HG03175 (cell line): ENCODE data around the gene LIG3.
A peak's percentile ranks its signal among the peaks of the same experiment; 100 is the strongest.
"Not testable (repeated sequence)": the region's sequence is repeated elsewhere in the genome, so short reads cannot be mapped to it uniquely, and the experiment has no call there.

ENCODE experiments used
- ATAC-seq: cut with Tn5 transposase; IDR thresholded peaks from one replicate; pipeline ENCODE4 v1.9.1; 2021; ENCODE audit warnings: mild to moderate bottlenecking, moderate library complexity; ENCODE audit not compliant: unreplicated experiment

Gene LIG3

GRCh38 chr17:34998205-34998604, 17.9 kb downstream of the LIG3 start:
- ATAC-seq = peak; percentile 55

DNA sequence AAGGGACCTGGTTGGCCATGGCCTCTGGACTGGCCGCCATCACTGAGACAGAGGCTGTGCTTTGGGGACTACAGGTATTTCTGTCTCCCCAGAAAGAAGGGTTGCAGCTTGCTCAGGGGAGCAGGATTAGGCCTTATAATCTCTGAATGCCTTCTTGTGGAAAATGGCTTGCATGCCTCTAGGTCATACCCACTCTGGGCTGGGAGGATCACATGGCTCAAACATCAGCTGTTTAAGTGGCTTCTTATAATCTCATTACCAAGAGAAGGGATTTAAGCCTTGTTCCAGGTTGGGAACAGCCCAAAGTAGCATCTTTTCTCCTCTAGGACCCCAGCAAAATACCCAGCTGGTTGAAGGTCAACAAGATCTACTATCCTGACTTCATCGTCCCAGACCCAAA, 19.1 kb downstream of the LIG3 start:
- ATAC-seq = no peak

GRCh38 chr17:35000965-35001364, 20.7 kb downstream of the LIG3 start:
- not testable (repeated sequence) for ATAC-seq

- no peak for ATAC-seq
Measured at GRCh38 chr17:35001549-35001948, 21.2 kb downstream of the LIG3 start.

DNA sequence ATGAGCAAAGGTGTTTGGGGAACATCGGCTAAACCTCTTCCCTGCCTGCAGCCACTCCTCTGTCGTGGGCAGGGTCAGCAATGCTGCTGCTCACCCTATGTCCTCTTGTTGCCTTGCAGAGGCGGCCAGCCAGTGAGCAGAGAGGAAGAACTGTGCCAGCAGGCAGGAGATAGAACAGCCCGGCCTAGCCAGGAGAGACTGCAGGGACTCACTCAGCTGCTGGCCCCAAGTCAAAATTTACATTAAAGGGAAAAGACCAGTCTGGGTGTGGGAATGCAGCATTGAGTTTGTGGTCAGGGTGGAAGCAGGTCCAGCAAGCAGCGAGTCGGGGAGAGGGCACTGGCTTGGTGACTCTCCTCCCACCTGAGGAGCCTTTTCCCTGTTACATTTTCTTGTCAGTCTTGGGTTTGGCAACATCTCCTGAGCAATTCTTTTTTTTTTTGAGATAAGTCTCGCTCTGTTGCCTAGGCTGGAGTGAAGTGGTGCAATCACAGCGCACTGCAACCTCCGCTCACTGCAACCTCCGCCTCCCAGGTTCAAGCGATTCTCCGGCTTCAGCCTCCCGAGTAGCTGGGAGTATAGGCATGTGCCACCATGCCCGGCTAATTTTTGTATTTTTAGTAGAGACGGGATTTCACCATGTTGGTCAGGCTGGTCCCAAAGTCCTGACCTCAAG, 22.7 kb downstream of the LIG3 start:
- ATAC-seq = no peak

DNA sequence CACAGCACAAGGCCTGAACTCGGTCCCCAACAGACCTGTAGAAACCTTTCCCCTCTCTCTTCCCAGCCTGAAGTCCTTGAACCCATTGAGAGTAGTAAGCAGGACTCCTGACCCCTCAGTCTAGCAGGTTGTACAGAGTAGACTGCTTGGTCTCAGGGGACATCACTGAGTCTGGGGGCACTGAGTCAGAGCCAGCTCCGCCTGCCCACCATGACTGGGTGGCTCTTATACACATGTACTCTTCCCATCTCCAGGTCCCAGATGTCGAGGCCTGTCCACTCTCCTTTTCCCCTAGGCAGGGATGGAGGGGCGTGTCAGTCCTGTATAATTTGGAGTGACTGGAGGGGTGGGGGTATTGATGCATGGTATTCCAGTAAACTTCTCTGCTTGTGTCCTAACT, 23.5 kb downstream of the LIG3 start:
- no peak for ATAC-seq

DNA sequence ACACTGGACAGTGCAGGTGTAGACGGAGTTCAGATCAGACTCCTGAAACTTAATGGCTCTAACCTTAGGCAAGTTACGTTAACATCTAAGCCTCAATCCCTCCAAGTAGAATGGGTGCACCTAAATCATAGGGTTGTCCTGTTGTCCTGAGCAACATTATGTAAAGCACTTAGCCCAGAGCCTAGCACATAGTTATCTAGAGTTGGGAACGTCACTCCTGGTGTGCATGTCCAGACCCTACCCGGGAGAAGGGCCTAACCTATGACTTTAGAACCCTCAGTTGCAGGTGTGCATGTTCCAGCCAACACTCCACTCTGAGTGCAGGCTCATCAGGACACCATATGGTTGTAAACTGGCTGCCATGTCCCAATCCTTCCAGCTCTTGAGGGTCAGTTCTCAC, 26.0 kb downstream of the LIG3 start:
- ATAC-seq = no peak

DNA sequence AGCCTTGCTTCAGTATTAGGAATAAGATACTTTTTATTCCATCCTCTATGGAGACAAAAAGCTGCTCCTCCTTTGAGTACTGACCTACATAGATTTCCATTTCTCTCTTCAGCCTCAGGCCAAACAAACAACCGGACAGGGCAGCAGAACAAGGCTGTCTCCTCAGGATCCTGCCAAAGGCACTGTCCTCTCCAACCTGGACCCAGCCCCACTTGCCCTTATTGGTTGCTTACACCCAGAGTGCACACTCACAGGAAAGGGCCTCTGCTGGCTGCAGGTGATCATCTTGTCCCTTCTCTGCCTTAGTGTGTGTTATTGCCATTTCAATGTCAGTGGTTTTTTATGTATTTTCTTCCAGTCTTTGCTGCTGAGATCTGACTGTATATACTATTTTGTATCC, 26.6 kb downstream of the LIG3 start:
- no peak for ATAC-seq

- ATAC-seq = no peak
Measured at GRCh38 chr17:35010093-35010492, 29.8 kb downstream of the LIG3 start.

DNA sequence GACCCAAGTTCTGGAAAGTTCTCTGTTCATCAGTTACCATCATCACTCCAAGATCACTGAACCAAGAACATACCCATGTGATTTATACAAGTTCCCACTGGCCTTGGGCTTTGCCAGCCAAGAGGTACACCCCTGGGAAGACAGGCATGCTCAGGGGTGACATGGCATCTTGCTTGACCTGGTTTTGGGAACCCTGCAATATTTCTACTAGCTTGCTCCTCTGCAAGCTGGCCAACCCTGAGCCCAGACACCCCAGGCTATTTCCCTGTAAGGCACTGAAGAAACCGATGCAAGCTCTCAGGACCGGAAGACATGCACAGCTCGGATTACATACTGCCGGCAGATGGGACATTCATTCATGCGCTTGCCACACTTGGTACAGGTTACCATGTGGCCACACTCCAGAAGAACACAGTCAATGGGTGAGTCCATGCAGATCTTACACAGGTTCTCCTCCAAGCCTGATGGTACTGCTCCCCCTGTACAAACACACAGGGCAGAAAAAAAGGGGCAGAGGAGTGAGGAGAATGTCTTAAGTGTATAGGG, 31.4 kb downstream of the LIG3 start:
- no peak for ATAC-seq

GRCh38 chr17:35016369-35016768, 36.1 kb downstream of the LIG3 start:
- no peak for ATAC-seq

GRCh38 chr17:35017021-35017420, 36.7 kb downstream of the LIG3 start:
- no peak for ATAC-seq

- no peak for ATAC-seq
Measured at GRCh38 chr17:35018814-35019213, 38.5 kb downstream of the LIG3 start.

GRCh38 chr17:35019386-35020179, 39.3 kb downstream of the LIG3 start:
- ATAC-seq = no peak

- ATAC-seq = no peak
Measured at GRCh38 chr17:35021520-35022380, 41.4 kb downstream of the LIG3 start.

DNA sequence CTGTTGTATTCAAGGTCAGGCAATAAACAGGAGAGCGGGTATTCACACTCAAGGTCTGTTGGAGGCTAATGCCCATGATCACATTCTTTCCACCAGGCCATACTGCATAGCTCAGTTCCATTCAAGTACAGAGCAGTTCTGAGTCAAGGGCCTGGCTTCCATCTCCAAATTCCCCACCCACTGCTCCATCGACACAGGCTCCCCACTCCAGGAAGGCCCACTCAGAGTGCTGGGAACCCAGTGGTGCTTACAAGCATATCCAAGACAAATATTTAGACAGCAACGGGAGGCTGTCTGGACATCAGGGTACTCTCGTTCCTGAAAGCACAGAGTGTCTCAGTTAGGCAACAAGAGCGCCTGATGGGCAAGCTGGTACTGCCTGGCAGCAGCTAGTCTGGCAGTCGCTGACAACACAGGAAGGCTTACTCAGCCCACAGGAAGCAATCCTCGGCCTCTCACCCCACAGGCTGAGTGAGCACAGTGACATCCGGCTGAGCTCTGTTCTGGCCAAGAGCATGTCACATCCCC, 42.3 kb downstream of the LIG3 start:
- ATAC-seq = peak; percentile 57

DNA sequence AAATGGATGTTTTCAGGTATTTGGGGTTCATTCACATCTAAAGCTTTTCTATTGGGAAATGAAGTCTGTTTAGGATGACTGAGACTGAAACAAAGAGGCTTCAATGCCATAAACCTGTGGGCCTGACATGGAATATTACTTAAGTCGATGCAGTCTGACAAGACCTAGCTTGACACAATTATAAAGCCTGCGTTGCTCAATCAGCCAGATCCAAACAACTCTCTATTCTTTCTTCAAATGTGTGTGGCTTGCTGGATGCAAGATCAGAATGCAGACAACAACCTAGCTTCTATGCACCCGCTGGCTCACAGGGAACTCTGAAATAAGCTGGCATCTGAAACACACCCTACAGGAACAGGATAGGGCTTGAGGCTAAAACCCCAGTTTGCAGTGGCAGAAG, 43.2 kb downstream of the LIG3 start:
- ATAC-seq = no peak

DNA sequence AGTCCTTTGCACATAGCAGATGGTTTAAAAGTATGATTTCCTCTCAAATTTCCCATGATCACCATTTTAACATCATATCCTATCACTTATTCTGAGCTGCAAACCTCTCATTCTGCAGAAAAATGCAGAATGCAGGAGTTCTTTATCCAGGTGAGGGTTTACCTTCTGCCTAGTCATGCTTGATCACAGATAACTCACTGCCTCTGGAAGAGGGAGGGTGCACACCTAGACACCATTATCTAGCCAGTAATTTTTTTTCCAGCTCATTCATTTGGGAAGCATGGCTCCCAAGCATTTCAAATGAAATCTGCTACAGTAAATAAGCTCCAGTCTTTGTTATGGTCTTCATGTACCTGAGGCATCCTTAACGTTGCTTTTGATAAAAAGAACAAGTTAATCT, 45.2 kb downstream of the LIG3 start:
- ATAC-seq = no peak

DNA sequence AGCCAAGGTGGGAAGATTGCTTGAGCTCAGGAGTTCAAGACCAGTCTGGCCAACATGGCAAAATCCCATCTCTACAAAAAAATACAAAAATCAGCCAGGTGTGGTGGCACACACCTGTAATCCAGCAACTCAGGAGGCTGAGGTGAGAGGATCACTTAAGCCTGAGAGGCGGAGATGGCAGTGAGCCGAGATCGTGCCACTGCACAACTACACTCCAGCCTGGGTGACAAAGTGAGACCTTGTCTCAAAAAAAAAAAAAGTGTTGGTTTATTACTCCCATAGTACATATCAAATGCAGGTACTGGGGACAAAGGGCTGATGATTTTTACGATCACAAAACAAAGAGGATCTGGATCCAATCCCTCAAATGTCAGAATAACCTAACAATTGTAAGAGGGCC, 47.8 kb downstream of the LIG3 start:
- not testable (repeated sequence) for ATAC-seq

DNA sequence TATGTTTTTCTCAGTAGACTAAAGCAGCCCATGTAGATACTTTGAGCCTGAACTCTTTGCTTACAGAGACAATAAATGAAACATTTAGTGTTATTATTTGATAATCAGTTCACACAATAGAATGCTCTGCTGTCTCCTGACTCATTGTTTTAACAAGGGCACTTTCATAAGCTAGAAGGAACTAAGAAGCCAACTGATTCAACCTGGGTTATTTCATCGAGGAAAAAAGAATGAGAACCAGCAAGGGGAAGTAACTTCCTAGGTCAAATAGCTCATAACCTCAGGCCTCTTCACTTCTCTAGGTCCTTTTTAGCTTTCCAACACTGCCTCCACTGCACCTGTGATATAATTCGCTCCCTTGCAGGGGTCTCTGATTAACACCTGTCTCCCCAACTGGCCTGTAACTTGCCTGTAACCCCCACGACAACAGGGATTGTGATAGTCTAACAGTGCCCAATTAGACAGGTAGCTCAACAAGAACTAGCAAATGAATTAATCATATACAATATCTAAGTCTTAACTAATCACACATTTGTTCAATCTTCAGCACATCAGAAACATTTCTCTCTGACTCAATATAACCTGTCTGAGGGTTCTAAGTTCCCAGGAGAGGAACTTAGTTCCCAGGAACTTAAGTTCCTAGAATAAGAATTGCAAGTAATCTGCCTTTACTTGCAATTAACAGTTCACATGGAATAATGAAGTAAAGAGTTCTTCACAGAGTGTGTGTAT, 48.4 kb downstream of the LIG3 start:
- no peak for ATAC-seq
